Measurements from ENCODE around the gene FRZB.

DNA sequence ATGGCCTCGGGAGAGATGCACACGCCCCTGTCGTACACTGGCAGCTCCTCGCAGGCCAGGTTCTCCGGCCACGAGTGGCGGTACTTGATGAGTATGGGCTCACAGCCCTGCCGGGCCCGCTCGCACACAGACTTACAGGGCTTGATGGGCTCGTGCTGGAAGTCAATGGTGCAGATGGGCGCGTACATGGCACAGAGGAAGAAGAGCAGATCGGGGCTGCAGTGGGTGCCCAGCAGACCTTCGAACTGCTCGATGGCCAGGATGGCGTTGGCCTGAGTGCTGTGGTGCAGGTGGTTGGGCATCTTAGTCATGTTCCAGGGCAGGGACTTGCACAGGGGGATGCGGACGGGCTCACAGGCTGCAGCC lies 359 bp downstream of the FRZB start:
- TF ChIP-seq GATA2 (IDR thresholded peaks at IDR 0.05; ENCODE audit: low read depth, low read length) (no peak), GATA3 (IDR thresholded peaks at IDR 0.05; ENCODE audit: low read depth, low read length) (no peak)
